ENCODE results near the gene ZNF638.

Gene ZNF638

GRCh38 chr2:71353248-71353647 is 21.7 kb downstream of the ZNF638 start:
- Histone ChIP-seq H4K91ac (ENCODE audit: low read length) (no peak overlapping the region), H2AK5ac (ENCODE audit: low read length, severe bottlenecking) (no peak overlapping the region), H3K9me3 (ENCODE audit: control insufficient read depth, low read length) (no peaks in the 10 kb centered on the region), H3K9ac (ENCODE audit: low read length) (no peak overlapping the region), H3K27me3 (ENCODE audit: control insufficient read depth in 1 of 2, insufficient read depth in 1 of 2, low read length in 2 of 2) (no peaks in the 10 kb centered on the region), H3K18ac (ENCODE audit: low read depth in 1 of 2, low read length in 2 of 2) (no peak overlapping the region), H3K4me1 (ENCODE audit: control insufficient read depth, insufficient read depth, low read depth, low read length) (no peaks in the 10 kb centered on the region), H3K27ac (ENCODE audit: low read length, poor library complexity, severe bottlenecking) (no peak overlapping the region), H2BK12ac (ENCODE audit: low read length in 2 of 2) (no peak overlapping the region), H3K36me3 (ENCODE audit: control insufficient read depth in 1 of 2, insufficient read depth in 2 of 2, low read depth in 1 of 2, low read length in 2 of 2) (peaks cover 13 to 87% of the 10 kb centered on the region in 2 experiments), H3K4me3 (ENCODE audit: insufficient read depth in 1 of 2, low read depth in 1 of 2, low read length in 2 of 2) (no peak overlapping the region), H2BK120ac (ENCODE audit: low read depth, low read length) (no peak overlapping the region), H2AFZ (ENCODE audit: low read depth, low read length) (no peak overlapping the region), H3K79me1 (replicated peaks; ENCODE audit: low read length, poor library complexity, severe bottlenecking) (peaks cover 25% of the 10 kb centered on the region), H3K14ac (ENCODE audit: low read length in 2 of 2) (no peak overlapping the region), H3K4ac (ENCODE audit: low read depth in 1 of 2, low read length in 2 of 2) (no peak overlapping the region), H2BK15ac (ENCODE audit: low read depth, poor library complexity, severe bottlenecking) (no peak overlapping the region), H3K4me2 (ENCODE audit: low read length, poor library complexity, severe bottlenecking) (no peak overlapping the region), H4K8ac (ENCODE audit: low read length) (no peak overlapping the region), H2BK5ac (ENCODE audit: low read depth, low read length, poor library complexity, severe bottlenecking) (no peak overlapping the region), H3K23ac (ENCODE audit: low read length in 2 of 2) (no peak overlapping the region)
- DNase-seq: no peak
- WGBS: 96% methylated on average over 2 of the region's 2 CpGs

- Histone ChIP-seq H3K14ac (ENCODE audit: low read length in 2 of 2) (no peak overlapping the region), H2BK5ac (ENCODE audit: low read depth, low read length, poor library complexity, severe bottlenecking) (no peak overlapping the region), H3K9me3 (ENCODE audit: control insufficient read depth, low read length) (no peaks in the 10 kb centered on the region), H3K4ac (ENCODE audit: low read depth in 1 of 2, low read length in 2 of 2) (no peak overlapping the region), H3K18ac (ENCODE audit: low read depth in 1 of 2, low read length in 2 of 2) (no peak overlapping the region), H4K8ac (ENCODE audit: low read length) (no peak overlapping the region), H3K23ac (ENCODE audit: low read length in 2 of 2) (no peak overlapping the region), H3K36me3 (ENCODE audit: control insufficient read depth in 1 of 2, insufficient read depth in 2 of 2, low read depth in 1 of 2, low read length in 2 of 2) (peaks cover 12 to 91% of the 10 kb centered on the region in 2 experiments), H2AK5ac (ENCODE audit: low read length, severe bottlenecking) (no peak overlapping the region), H3K4me2 (ENCODE audit: low read length, poor library complexity, severe bottlenecking) (no peak overlapping the region), H3K27me3 (ENCODE audit: control insufficient read depth in 1 of 2, insufficient read depth in 1 of 2, low read length in 2 of 2) (no peaks in the 10 kb centered on the region), H3K4me3 (ENCODE audit: insufficient read depth in 1 of 2, low read depth in 1 of 2, low read length in 2 of 2) (no peak overlapping the region), H2AFZ (ENCODE audit: low read depth, low read length) (no peak overlapping the region), H2BK12ac (ENCODE audit: low read length in 2 of 2) (no peak overlapping the region), H3K4me1 (ENCODE audit: control insufficient read depth, insufficient read depth, low read depth, low read length) (no peaks in the 10 kb centered on the region), H3K9ac (ENCODE audit: low read length) (no peak overlapping the region), H2BK120ac (ENCODE audit: low read depth, low read length) (no peak overlapping the region), H4K91ac (ENCODE audit: low read length) (no peak overlapping the region), H3K79me1 (replicated peaks; ENCODE audit: low read length, poor library complexity, severe bottlenecking) (peaks cover 22% of the 10 kb centered on the region), H3K27ac (ENCODE audit: low read length, poor library complexity, severe bottlenecking) (no peak overlapping the region), H2BK15ac (ENCODE audit: low read depth, poor library complexity, severe bottlenecking) (no peak overlapping the region)
- no peak for DNase-seq
- WGBS: over 99% methylated on average over 6 of the region's 6 CpGs
Measured at GRCh38 chr2:71358931-71359671, 27.5 kb downstream of the ZNF638 start.

GRCh38 chr2:71360434-71360975 is 28.9 kb downstream of the ZNF638 start:
- H2AK5ac ChIP-seq (ENCODE audit: low read length, severe bottlenecking): no peak overlapping the region
- H3K4me1 ChIP-seq (ENCODE audit: control insufficient read depth, insufficient read depth, low read depth, low read length): no peaks in the 10 kb centered on the region
- H2BK5ac ChIP-seq (ENCODE audit: low read depth, low read length, poor library complexity, severe bottlenecking): no peak overlapping the region
- no peak overlapping the region for H3K23ac ChIP-seq (ENCODE audit: low read length in 2 of 2)
- no peak overlapping the region for H3K4me2 ChIP-seq (ENCODE audit: low read length, poor library complexity, severe bottlenecking)
- 100% methylated on average over 1 of the region's 3 CpGs for WGBS
- no peaks in the 10 kb centered on the region for H3K27me3 ChIP-seq (ENCODE audit: control insufficient read depth in 1 of 2, insufficient read depth in 1 of 2, low read length in 2 of 2)
- peaks cover 12 to 100% of the 10 kb centered on the region in 2 experiments for H3K36me3 ChIP-seq (ENCODE audit: control insufficient read depth in 1 of 2, insufficient read depth in 2 of 2, low read depth in 1 of 2, low read length in 2 of 2)
- no peak overlapping the region for H3K4me3 ChIP-seq (ENCODE audit: insufficient read depth in 1 of 2, low read depth in 1 of 2, low read length in 2 of 2)
- no peak overlapping the region for H3K4ac ChIP-seq (ENCODE audit: low read depth in 1 of 2, low read length in 2 of 2)
- H4K91ac ChIP-seq (ENCODE audit: low read length): no peak overlapping the region
- H2BK12ac ChIP-seq (ENCODE audit: low read length in 2 of 2): no peak overlapping the region
- H2AFZ ChIP-seq (ENCODE audit: low read depth, low read length): no peak overlapping the region
- H3K9ac ChIP-seq (ENCODE audit: low read length): no peak overlapping the region
- H2BK120ac ChIP-seq (ENCODE audit: low read depth, low read length): no peak overlapping the region
- no peak overlapping the region for H2BK15ac ChIP-seq (ENCODE audit: low read depth, poor library complexity, severe bottlenecking)
- no peak overlapping the region for H4K8ac ChIP-seq (ENCODE audit: low read length)
- no peak overlapping the region for H3K14ac ChIP-seq (ENCODE audit: low read length in 2 of 2)
- no peak for DNase-seq
- no peak overlapping the region for H3K27ac ChIP-seq (ENCODE audit: low read length, poor library complexity, severe bottlenecking)
- peaks cover 23% of the 10 kb centered on the region for H3K79me1 ChIP-seq (replicated peaks; ENCODE audit: low read length, poor library complexity, severe bottlenecking)
- H3K18ac ChIP-seq (ENCODE audit: low read depth in 1 of 2, low read length in 2 of 2): no peak overlapping the region
- no peaks in the 10 kb centered on the region for H3K9me3 ChIP-seq (ENCODE audit: control insufficient read depth, low read length)

GRCh38 chr2:71361631-71362030 is 30.0 kb downstream of the ZNF638 start:
- 93% methylated on average over 1 of the region's 3 CpGs for WGBS
- H3K14ac ChIP-seq (ENCODE audit: low read length in 2 of 2): no peak overlapping the region
- no peak overlapping the region for H2BK5ac ChIP-seq (ENCODE audit: low read depth, low read length, poor library complexity, severe bottlenecking)
- no peak overlapping the region for H3K4ac ChIP-seq (ENCODE audit: low read depth in 1 of 2, low read length in 2 of 2)
- no peak for DNase-seq
- H3K9ac ChIP-seq (ENCODE audit: low read length): no peak overlapping the region
- no peak overlapping the region for H3K23ac ChIP-seq (ENCODE audit: low read length in 2 of 2)
- no peaks in the 10 kb centered on the region for H3K4me1 ChIP-seq (ENCODE audit: control insufficient read depth, insufficient read depth, low read depth, low read length)
- no peak overlapping the region for H4K8ac ChIP-seq (ENCODE audit: low read length)
- H2BK120ac ChIP-seq (ENCODE audit: low read depth, low read length): no peak overlapping the region
- H3K4me2 ChIP-seq (ENCODE audit: low read length, poor library complexity, severe bottlenecking): no peak overlapping the region
- peaks cover 27% of the 10 kb centered on the region for H3K79me1 ChIP-seq (replicated peaks; ENCODE audit: low read length, poor library complexity, severe bottlenecking)
- no peak overlapping the region for H2AK5ac ChIP-seq (ENCODE audit: low read length, severe bottlenecking)
- H3K4me3 ChIP-seq (ENCODE audit: insufficient read depth in 1 of 2, low read depth in 1 of 2, low read length in 2 of 2): no peak overlapping the region
- H3K27me3 ChIP-seq (ENCODE audit: control insufficient read depth in 1 of 2, insufficient read depth in 1 of 2, low read length in 2 of 2): no peaks in the 10 kb centered on the region
- H4K91ac ChIP-seq (ENCODE audit: low read length): no peak overlapping the region
- no peaks in the 10 kb centered on the region for H3K9me3 ChIP-seq (ENCODE audit: control insufficient read depth, low read length)
- no peak overlapping the region for H2AFZ ChIP-seq (ENCODE audit: low read depth, low read length)
- H3K36me3 ChIP-seq (ENCODE audit: control insufficient read depth in 1 of 2, insufficient read depth in 2 of 2, low read depth in 1 of 2, low read length in 2 of 2): peaks cover 16 to 100% of the 10 kb centered on the region in 2 experiments
- no peak overlapping the region for H2BK12ac ChIP-seq (ENCODE audit: low read length in 2 of 2)
- H2BK15ac ChIP-seq (ENCODE audit: low read depth, poor library complexity, severe bottlenecking): no peak overlapping the region
- no peak overlapping the region for H3K18ac ChIP-seq (ENCODE audit: low read depth in 1 of 2, low read length in 2 of 2)
- H3K27ac ChIP-seq (ENCODE audit: low read length, poor library complexity, severe bottlenecking): no peak overlapping the region
